ENCODE measurements around the gene SSUH2. TPM values are rescaled to one million over a fixed set of nuclear protein-coding genes. Genes with fewer than 3 reads are reported as not detected.
A peak's percentile ranks its signal among the peaks of the same experiment; 100 is the strongest.

SSUH2 gene
- total RNA-seq, 2 experiments from 2014 or later, result not detected

GRCh38 chr3:8608791-8609467 lies 35.7 kb downstream of the SSUH2 start:
- intact Hi-C loops (cut with micrococcal nuclease), result loop anchor here (5.0 kb wide), 1 partner anchor 167 kb away; no protein-coding TSS in a partner anchor
- Mint-ChIP-seq H3K4me1 (ENCODE audit: low read depth) (no peaks in the 10 kb centered on the region), H3K9me3 (no peaks in the 10 kb centered on the region), H3K27ac (no peak overlapping the region), H3K27me3 (peaks cover 4% of the 10 kb centered on the region), H3K36me3 (no peaks in the 10 kb centered on the region), H3K4me3 (no peak overlapping the region)
- no peak for DNase-seq
- ChIA-PET POLR2A (no interaction called here), CTCF (interaction anchor here (1.8 kb wide), 1 partner anchor 13 kb away, joined by 4 read pairs; no protein-coding TSS in a partner anchor)

GRCh38 chr3:8608041-8608790 lies 36.4 kb downstream of the SSUH2 start:
- Mint-ChIP-seq H3K9me3 (no peaks in the 10 kb centered on the region), H3K27ac (no peak overlapping the region), H3K27me3 (peaks cover 4% of the 10 kb centered on the region), H3K4me1 (ENCODE audit: low read depth) (no peaks in the 10 kb centered on the region), H3K4me3 (no peak overlapping the region), H3K36me3 (no peaks in the 10 kb centered on the region)
- intact Hi-C loops (cut with micrococcal nuclease), result loop anchor here (5.0 kb wide), 1 partner anchor 166 kb away; no protein-coding TSS in a partner anchor
- no peak for DNase-seq
- ChIA-PET CTCF (interaction anchor here (1.8 kb wide), 1 partner anchor 14 kb away, joined by 4 read pairs; no protein-coding TSS in a partner anchor), POLR2A (no interaction called here)

GRCh38 chr3:8607234-8608040 lies 37.2 kb downstream of the SSUH2 start:
- peak; percentile 16 for DNase-seq
- Mint-ChIP-seq H3K4me1 (ENCODE audit: low read depth) (no peaks in the 10 kb centered on the region), H3K27me3 (peaks cover 5% of the 10 kb centered on the region), H3K9me3 (no peaks in the 10 kb centered on the region), H3K4me3 (no peak overlapping the region), H3K36me3 (no peaks in the 10 kb centered on the region), H3K27ac (no peak overlapping the region)
- ChIA-PET CTCF (no interaction called here), POLR2A (no interaction called here)
- intact Hi-C loops (cut with micrococcal nuclease), result loop anchor here (5.0 kb wide), 1 partner anchor 165 kb away; no protein-coding TSS in a partner anchor

GRCh38 chr3:8606701-8607231 lies 37.8 kb downstream of the SSUH2 start:
- no peaks in the 10 kb centered on the region for H3K36me3 Mint-ChIP-seq
- POLR2A ChIA-PET, result no interaction called here
- peaks cover 5% of the 10 kb centered on the region for H3K27me3 Mint-ChIP-seq
- CTCF ChIA-PET, result no interaction called here
- intact Hi-C loops (cut with micrococcal nuclease), result loop anchor here (5.0 kb wide), 1 partner anchor 164 kb away; no protein-coding TSS in a partner anchor
- H3K4me1 Mint-ChIP-seq (ENCODE audit: low read depth), result no peaks in the 10 kb centered on the region
- no peak overlapping the region for H3K4me3 Mint-ChIP-seq
- H3K27ac Mint-ChIP-seq, result no peak overlapping the region
- DNase-seq, result no peak
- H3K9me3 Mint-ChIP-seq, result no peaks in the 10 kb centered on the region

GRCh38 chr3:8604988-8605387 lies 39.6 kb downstream of the SSUH2 start:
- Mint-ChIP-seq H3K27ac (no peak overlapping the region), H3K9me3 (no peaks in the 10 kb centered on the region), H3K27me3 (peaks cover 5% of the 10 kb centered on the region), H3K4me1 (ENCODE audit: low read depth) (no peaks in the 10 kb centered on the region), H3K4me3 (no peak overlapping the region), H3K36me3 (no peaks in the 10 kb centered on the region)
- CTCF ChIA-PET, result no interaction called here
- POLR2A ChIA-PET, result no interaction called here
- no peak for DNase-seq
- intact Hi-C loops (cut with micrococcal nuclease), result loop anchor here (5.0 kb wide), 1 partner anchor 163 kb away; no protein-coding TSS in a partner anchor

GRCh38 chr3:8604006-8604405 lies 40.6 kb downstream of the SSUH2 start:
- H3K9me3 Mint-ChIP-seq, result no peaks in the 10 kb centered on the region
- H3K4me1 Mint-ChIP-seq (ENCODE audit: low read depth), result no peaks in the 10 kb centered on the region
- ChIA-PET CTCF (no interaction called here), POLR2A (no interaction called here)
- no peaks in the 10 kb centered on the region for H3K36me3 Mint-ChIP-seq
- no peak for DNase-seq
- H3K27ac Mint-ChIP-seq, result no peak overlapping the region
- peaks cover 5% of the 10 kb centered on the region for H3K27me3 Mint-ChIP-seq
- intact Hi-C loops (cut with micrococcal nuclease), result no loop called here
- no peak overlapping the region for H3K4me3 Mint-ChIP-seq

GRCh38 chr3:8603115-8603710 lies 41.4 kb downstream of the SSUH2 start:
- CTCF ChIA-PET, result no interaction called here
- intact Hi-C loops (cut with micrococcal nuclease), result no loop called here
- peaks cover 2% of the 10 kb centered on the region for H3K27me3 Mint-ChIP-seq
- no peak overlapping the region for H3K27ac Mint-ChIP-seq
- no peak for DNase-seq
- no peaks in the 10 kb centered on the region for H3K4me1 Mint-ChIP-seq (ENCODE audit: low read depth)
- POLR2A ChIA-PET, result no interaction called here
- no peaks in the 10 kb centered on the region for H3K9me3 Mint-ChIP-seq
- H3K4me3 Mint-ChIP-seq, result no peak overlapping the region
- no peaks in the 10 kb centered on the region for H3K36me3 Mint-ChIP-seq

- no peak overlapping the region for H3K4me3 Mint-ChIP-seq
- no peak for DNase-seq
- H3K27me3 Mint-ChIP-seq, result peaks cover 1% of the 10 kb centered on the region
- ChIA-PET POLR2A (no interaction called here), CTCF (no interaction called here)
- intact Hi-C loops (cut with micrococcal nuclease), result no loop called here
- H3K4me1 Mint-ChIP-seq (ENCODE audit: low read depth), result no peaks in the 10 kb centered on the region
- H3K9me3 Mint-ChIP-seq, result no peaks in the 10 kb centered on the region
- H3K27ac Mint-ChIP-seq, result no peak overlapping the region
- no peaks in the 10 kb centered on the region for H3K36me3 Mint-ChIP-seq
Observed at GRCh38 chr3:8600457-8600856, 44.1 kb downstream of the SSUH2 start.

GRCh38 chr3:8599146-8599545 lies 45.5 kb downstream of the SSUH2 start:
- ChIA-PET CTCF (no interaction called here), POLR2A (no interaction called here)
- no peaks in the 10 kb centered on the region for H3K9me3 Mint-ChIP-seq
- no peak overlapping the region for H3K27ac Mint-ChIP-seq
- H3K36me3 Mint-ChIP-seq, result no peaks in the 10 kb centered on the region
- H3K4me1 Mint-ChIP-seq (ENCODE audit: low read depth), result no peaks in the 10 kb centered on the region
- H3K4me3 Mint-ChIP-seq, result no peak overlapping the region
- DNase-seq, result no peak
- intact Hi-C loops (cut with micrococcal nuclease), result no loop called here
- peaks cover 1% of the 10 kb centered on the region for H3K27me3 Mint-ChIP-seq

GRCh38 chr3:8597219-8597853 lies 47.3 kb downstream of the SSUH2 start:
- Mint-ChIP-seq H3K9me3 (no peaks in the 10 kb centered on the region), H3K36me3 (no peaks in the 10 kb centered on the region), H3K27ac (no peak overlapping the region), H3K4me3 (no peak overlapping the region), H3K4me1 (ENCODE audit: low read depth) (no peaks in the 10 kb centered on the region), H3K27me3 (no peaks in the 10 kb centered on the region)
- DNase-seq, result no peak
- ChIA-PET CTCF (no interaction called here), POLR2A (no interaction called here)
- intact Hi-C loops (cut with micrococcal nuclease), result no loop called here

GRCh38 chr3:8596321-8597218 lies 48.0 kb downstream of the SSUH2 start:
- no peaks in the 10 kb centered on the region for H3K36me3 Mint-ChIP-seq
- no peak overlapping the region for H3K4me3 Mint-ChIP-seq
- no peak for DNase-seq
- H3K27ac Mint-ChIP-seq, result no peak overlapping the region
- intact Hi-C loops (cut with micrococcal nuclease), result no loop called here
- H3K4me1 Mint-ChIP-seq (ENCODE audit: low read depth), result no peaks in the 10 kb centered on the region
- no peaks in the 10 kb centered on the region for H3K9me3 Mint-ChIP-seq
- CTCF ChIA-PET, result no interaction called here
- POLR2A ChIA-PET, result no interaction called here
- no peaks in the 10 kb centered on the region for H3K27me3 Mint-ChIP-seq
